ENCODE measurements around the gene CALD1.

CALD1 gene

GRCh38 chr7:134834689-134835462 is 55.4 kb downstream of the CALD1 start:
- no peak overlapping the region for H3K23ac ChIP-seq (ENCODE audit: low read length)
- H3K4me2 ChIP-seq (ENCODE audit: low read length) = peak overlapping the region; percentile 35
- peak overlapping the region; percentile 93 for H2BK120ac ChIP-seq (ENCODE audit: insufficient read depth, low read length, poor library complexity)
- H3K9ac ChIP-seq (ENCODE audit: low read length) = peak overlapping the region; percentile 68
- no peaks in the 10 kb centered on the region for H3K9me3 ChIP-seq (ENCODE audit: insufficient read depth, low read depth, low read length)
- H3K4me1 ChIP-seq (ENCODE audit: control insufficient read depth in 1 of 2, insufficient read depth in 2 of 2, low read length in 2 of 2) = peaks cover 8 to 20% of the 10 kb centered on the region in 2 experiments
- H2BK12ac ChIP-seq (ENCODE audit: low read length) = peak overlapping the region; percentile 89
- H3K79me1 ChIP-seq (ENCODE audit: low read length) = peaks cover 21% of the 10 kb centered on the region
- H3K18ac ChIP-seq (ENCODE audit: low read length) = peak overlapping the region; percentile 95
- no CpG with 5 or more reads among the region's 3 CpGs for WGBS (ENCODE audit: extremely low coverage, insufficient coverage, insufficient read length)
- no peak overlapping the region for H3K4me3 ChIP-seq (ENCODE audit: low read depth, low read length)
- peaks cover 4 to 10% of the 10 kb centered on the region in 2 experiments for H3K36me3 ChIP-seq (ENCODE audit: control insufficient read depth in 1 of 2, insufficient read depth in 2 of 2, low read length in 2 of 2)
- H4K12ac ChIP-seq (ENCODE audit: low read depth, low read length) = no peak overlapping the region
- peak overlapping the region; percentile 60 for H3K4ac ChIP-seq (ENCODE audit: low read depth, low read length)
- peak overlapping the region; percentile 90 for H4K91ac ChIP-seq (ENCODE audit: low read depth, low read length)
- H3K14ac ChIP-seq (ENCODE audit: low read length) = peak overlapping the region; percentile 60
- peak overlapping the region; percentile 68 for H4K8ac ChIP-seq (ENCODE audit: low read depth, low read length)
- peaks cover 12% of the 10 kb centered on the region for H3K79me2 ChIP-seq (ENCODE audit: control insufficient read depth, insufficient read depth, low read length, poor library complexity)
- H2AFZ ChIP-seq (ENCODE audit: insufficient read depth, low read length, poor library complexity) = no peak overlapping the region
- H3K27me3 ChIP-seq (ENCODE audit: insufficient read depth, low read length) = no peaks in the 10 kb centered on the region
- peak overlapping the region; percentile 98 for H3K27ac ChIP-seq (ENCODE audit: low read depth, low read length)
- H2AK5ac ChIP-seq (ENCODE audit: low read length) = peak overlapping the region; percentile 94
- DNase-seq = peak; percentile 39 to 64
- H2BK5ac ChIP-seq (ENCODE audit: low read depth, low read length, poor library complexity) = peak overlapping the region; percentile 94

- Histone ChIP-seq H4K91ac (ENCODE audit: low read depth, low read length) (peak overlapping the region; percentile 80), H3K4ac (ENCODE audit: low read depth, low read length) (peak overlapping the region; percentile 52), H3K27me3 (ENCODE audit: insufficient read depth, low read length) (no peaks in the 10 kb centered on the region), H4K8ac (ENCODE audit: low read depth, low read length) (peak overlapping the region; percentile 60), H3K4me3 (ENCODE audit: low read depth, low read length) (no peak overlapping the region), H2BK12ac (ENCODE audit: low read length) (no peak overlapping the region), H2BK5ac (ENCODE audit: low read depth, low read length, poor library complexity) (no peak overlapping the region), H3K36me3 (ENCODE audit: control insufficient read depth in 1 of 2, insufficient read depth in 2 of 2, low read length in 2 of 2) (peaks cover 4 to 11% of the 10 kb centered on the region in 2 experiments), H3K79me2 (ENCODE audit: control insufficient read depth, insufficient read depth, low read length, poor library complexity) (peaks cover 12% of the 10 kb centered on the region), H3K27ac (ENCODE audit: low read depth, low read length) (peak overlapping the region; percentile 98), H4K12ac (ENCODE audit: low read depth, low read length) (no peak overlapping the region), H3K23ac (ENCODE audit: low read length) (no peak overlapping the region), H3K14ac (ENCODE audit: low read length) (no peak overlapping the region), H2AK5ac (ENCODE audit: low read length) (no peak overlapping the region), H2BK120ac (ENCODE audit: insufficient read depth, low read length, poor library complexity) (no peak overlapping the region), H3K4me1 (ENCODE audit: control insufficient read depth in 1 of 2, insufficient read depth in 2 of 2, low read length in 2 of 2) (peaks cover 8 to 21% of the 10 kb centered on the region in 2 experiments), H3K18ac (ENCODE audit: low read length) (no peak overlapping the region), H3K4me2 (ENCODE audit: low read length) (peak overlapping the region; percentile 35), H3K79me1 (ENCODE audit: low read length) (peaks cover 21% of the 10 kb centered on the region), H2AFZ (ENCODE audit: insufficient read depth, low read length, poor library complexity) (no peak overlapping the region), H3K9ac (ENCODE audit: low read length) (no peak overlapping the region), H3K9me3 (ENCODE audit: insufficient read depth, low read depth, low read length) (no peaks in the 10 kb centered on the region)
- no CpG with 5 or more reads among the region's 4 CpGs for WGBS (ENCODE audit: extremely low coverage, insufficient coverage, insufficient read length)
- no peak for DNase-seq
Measured at GRCh38 chr7:134835463-134835823, 56.0 kb downstream of the CALD1 start.

GRCh38 chr7:134836447-134836846 is 57.0 kb downstream of the CALD1 start:
- peak overlapping the region; percentile 89 for H2BK12ac ChIP-seq (ENCODE audit: low read length)
- H2BK120ac ChIP-seq (ENCODE audit: insufficient read depth, low read length, poor library complexity) = no peak overlapping the region
- H3K4me2 ChIP-seq (ENCODE audit: low read length) = no peak overlapping the region
- peak overlapping the region; percentile 89 for H3K27ac ChIP-seq (ENCODE audit: low read depth, low read length)
- H2BK5ac ChIP-seq (ENCODE audit: low read depth, low read length, poor library complexity) = peak overlapping the region; percentile 46
- no peak overlapping the region for H4K12ac ChIP-seq (ENCODE audit: low read depth, low read length)
- DNase-seq = peak; percentile 56 to 74
- H3K9me3 ChIP-seq (ENCODE audit: insufficient read depth, low read depth, low read length) = no peaks in the 10 kb centered on the region
- H2AK5ac ChIP-seq (ENCODE audit: low read length) = no peak overlapping the region
- H3K4me1 ChIP-seq (ENCODE audit: control insufficient read depth in 1 of 2, insufficient read depth in 2 of 2, low read length in 2 of 2) = peaks cover 8 to 21% of the 10 kb centered on the region in 2 experiments
- no peak overlapping the region for H3K18ac ChIP-seq (ENCODE audit: low read length)
- H4K91ac ChIP-seq (ENCODE audit: low read depth, low read length) = no peak overlapping the region
- peaks cover 22% of the 10 kb centered on the region for H3K79me1 ChIP-seq (ENCODE audit: low read length)
- H3K4me3 ChIP-seq (ENCODE audit: low read depth, low read length) = no peak overlapping the region
- H3K14ac ChIP-seq (ENCODE audit: low read length) = no peak overlapping the region
- no peak overlapping the region for H3K9ac ChIP-seq (ENCODE audit: low read length)
- H3K27me3 ChIP-seq (ENCODE audit: insufficient read depth, low read length) = no peaks in the 10 kb centered on the region
- peaks cover 12% of the 10 kb centered on the region for H3K79me2 ChIP-seq (ENCODE audit: control insufficient read depth, insufficient read depth, low read length, poor library complexity)
- H4K8ac ChIP-seq (ENCODE audit: low read depth, low read length) = no peak overlapping the region
- H3K4ac ChIP-seq (ENCODE audit: low read depth, low read length) = peak overlapping the region; percentile 76
- peaks cover 5 to 12% of the 10 kb centered on the region in 2 experiments for H3K36me3 ChIP-seq (ENCODE audit: control insufficient read depth in 1 of 2, insufficient read depth in 2 of 2, low read length in 2 of 2)
- no peak overlapping the region for H3K23ac ChIP-seq (ENCODE audit: low read length)
- WGBS (ENCODE audit: extremely low coverage, insufficient coverage, insufficient read length) = no CpG with 5 or more reads among the region's 6 CpGs
- no peak overlapping the region for H2AFZ ChIP-seq (ENCODE audit: insufficient read depth, low read length, poor library complexity)

- peak overlapping the region; percentile 71 for H4K12ac ChIP-seq (ENCODE audit: low read depth, low read length)
- DNase-seq = no peak
- H3K4me2 ChIP-seq (ENCODE audit: low read length) = no peak overlapping the region
- H3K4ac ChIP-seq (ENCODE audit: low read depth, low read length) = peak overlapping the region; percentile 78
- no peak overlapping the region for H2BK5ac ChIP-seq (ENCODE audit: low read depth, low read length, poor library complexity)
- no peak overlapping the region for H3K14ac ChIP-seq (ENCODE audit: low read length)
- no peak overlapping the region for H3K23ac ChIP-seq (ENCODE audit: low read length)
- no peak overlapping the region for H4K91ac ChIP-seq (ENCODE audit: low read depth, low read length)
- H3K27ac ChIP-seq (ENCODE audit: low read depth, low read length) = no peak overlapping the region
- no peaks in the 10 kb centered on the region for H3K9me3 ChIP-seq (ENCODE audit: insufficient read depth, low read depth, low read length)
- H2AK5ac ChIP-seq (ENCODE audit: low read length) = no peak overlapping the region
- H3K27me3 ChIP-seq (ENCODE audit: insufficient read depth, low read length) = no peaks in the 10 kb centered on the region
- peaks cover 9% of the 10 kb centered on the region for H3K79me2 ChIP-seq (ENCODE audit: control insufficient read depth, insufficient read depth, low read length, poor library complexity)
- H3K18ac ChIP-seq (ENCODE audit: low read length) = no peak overlapping the region
- H2AFZ ChIP-seq (ENCODE audit: insufficient read depth, low read length, poor library complexity) = no peak overlapping the region
- H2BK12ac ChIP-seq (ENCODE audit: low read length) = no peak overlapping the region
- H3K79me1 ChIP-seq (ENCODE audit: low read length) = peaks cover 13% of the 10 kb centered on the region
- H3K36me3 ChIP-seq (ENCODE audit: control insufficient read depth in 1 of 2, insufficient read depth in 2 of 2, low read length in 2 of 2) = peaks cover 7 to 21% of the 10 kb centered on the region in 2 experiments
- no peak overlapping the region for H2BK120ac ChIP-seq (ENCODE audit: insufficient read depth, low read length, poor library complexity)
- H3K4me1 ChIP-seq (ENCODE audit: control insufficient read depth in 1 of 2, insufficient read depth in 2 of 2, low read length in 2 of 2) = peaks cover 5 to 14% of the 10 kb centered on the region in 2 experiments
- H4K8ac ChIP-seq (ENCODE audit: low read depth, low read length) = no peak overlapping the region
- H3K4me3 ChIP-seq (ENCODE audit: low read depth, low read length) = no peak overlapping the region
- H3K9ac ChIP-seq (ENCODE audit: low read length) = no peak overlapping the region
Measured at GRCh38 chr7:134839298-134839697, 59.9 kb downstream of the CALD1 start.
